ENCODE results near the gene GUCD1.

DNA sequence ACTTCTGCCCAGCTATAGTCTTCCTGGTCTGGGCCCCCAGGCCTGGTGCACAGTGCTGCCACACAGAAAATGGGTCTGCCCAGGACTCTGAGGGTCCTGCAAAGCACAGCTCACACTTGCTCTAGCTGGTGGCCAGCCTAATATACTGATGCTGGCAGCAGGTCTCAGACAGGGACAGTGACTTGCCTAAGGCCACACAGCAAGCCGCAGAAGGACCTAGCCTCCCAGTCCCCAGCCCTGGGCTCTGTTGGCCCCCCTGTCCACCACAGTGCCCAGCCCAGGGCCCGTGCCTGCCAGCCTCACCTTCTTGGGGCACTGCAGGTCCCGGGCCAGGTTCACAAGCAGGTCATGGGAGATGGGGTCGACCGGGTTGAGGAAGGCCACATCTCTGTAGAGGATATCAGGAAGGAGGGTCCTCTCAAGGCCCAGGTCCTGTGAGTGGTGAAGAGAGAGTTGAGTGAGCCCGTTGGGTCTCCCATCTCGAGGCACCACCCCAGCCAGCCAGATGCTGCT lies 34.6 kb upstream of the GUCD1 start:
- TF ChIP-seq POLR2AphosphoS5 (IDR thresholded peaks at IDR 0.05; ENCODE audit: low read depth, low read length) (no peak), POLR2A (IDR thresholded peaks at IDR 0.05; ENCODE audit: low read depth, low read length) (no peak)
